OCI-LY3 (cell line): ENCODE results near the gene CYTH3.

Source experiments
- H2AFZ ChIP-seq: fragments of 200-600, 300-600 bp; shearing (Covaris generic); 2 replicates; pipeline ENCODE4 v1.6.0; 2014; ENCODE audit warnings: antibody characterized with exemption, low read depth, low read length
- H3K27ac ChIP-seq: fragments of 200-600, 300-600 bp; sonication (generic); 2 replicates; pipeline ENCODE4 v1.5.1; 2014; ENCODE audit warnings: mild to moderate bottlenecking, low read length, moderate library complexity, mixed read lengths
- H3K27me3 ChIP-seq: fragments of 200-600, 300-600 bp; sonication (generic); 2 replicates; pipeline ENCODE4 v1.6.1; 2014; ENCODE audit warnings: low read depth, low read length, mixed read lengths
- H3K36me3 ChIP-seq: fragments of 200-600, 300-600 bp; sonication (generic); replicated peaks from 2 replicates; pipeline ENCODE3; 2014; ENCODE audit warnings: low read depth, low read length, mixed read lengths
- H3K4me1 ChIP-seq: fragments of 300-600, 200-600 bp; sonication (generic); 2 replicates; pipeline ENCODE4 v1.6.1; 2014; ENCODE audit warnings: low read length, mixed read lengths
- H3K4me2 ChIP-seq: fragments of 200-600, 300-600 bp; sonication (generic); 2 replicates; pipeline ENCODE4 v1.6.1; 2014; ENCODE audit warnings: low read length, mixed read lengths
- H3K4me3 ChIP-seq: fragments of 300-600, 200-600 bp; sonication (generic); 2 replicates; pipeline ENCODE4 v1.5.1; 2014; ENCODE audit warnings: antibody characterized with exemption, mild to moderate bottlenecking, low read length, moderate library complexity
- H3K79me2 ChIP-seq: fragments of 300-600, 200-600 bp; shearing (Covaris generic); 2 replicates; pipeline ENCODE4 v1.6.1; 2014; ENCODE audit warnings: mild to moderate bottlenecking, low read length, mixed read lengths
- H3K9ac ChIP-seq: fragments of 300-600, 200-600 bp; shearing (Covaris generic); 2 replicates; pipeline ENCODE4 v1.6.0; 2014; ENCODE audit warnings: mild to moderate bottlenecking, low read length, moderate library complexity
- H3K9me3 ChIP-seq: fragments of 200-600, 300-600 bp; shearing (Covaris generic); 2 replicates; pipeline ENCODE4 v1.6.1; 2014; ENCODE audit warnings: low read length, mixed read lengths; ENCODE audit not compliant: insufficient read depth
- H4K20me1 ChIP-seq: fragments of 200-600, 300-600 bp; sonication (generic); 2 replicates; pipeline ENCODE4 v1.6.1; 2016; ENCODE audit warnings: low read length, mixed read lengths; ENCODE audit not compliant: insufficient read depth
- EZH2phosphoT487 ChIP-seq: fragments of 200-600 bp; shearing (Covaris generic); IDR thresholded peaks from 2 replicates; pipeline ENCODE4 v1.6.1; 2018; ENCODE audit warnings: antibody characterized with exemption, mixed run types, low read depth
- TF ChIP-seq, protein P1 (sequence below): fragments of 200-600, 300-600 bp; sonication (generic); IDR thresholded peaks from 2 replicates; pipeline ENCODE4 v1.5.1; 2014; ENCODE audit warnings: antibody characterized with exemption, low read length, low read depth

CYTH3 gene

DNA sequence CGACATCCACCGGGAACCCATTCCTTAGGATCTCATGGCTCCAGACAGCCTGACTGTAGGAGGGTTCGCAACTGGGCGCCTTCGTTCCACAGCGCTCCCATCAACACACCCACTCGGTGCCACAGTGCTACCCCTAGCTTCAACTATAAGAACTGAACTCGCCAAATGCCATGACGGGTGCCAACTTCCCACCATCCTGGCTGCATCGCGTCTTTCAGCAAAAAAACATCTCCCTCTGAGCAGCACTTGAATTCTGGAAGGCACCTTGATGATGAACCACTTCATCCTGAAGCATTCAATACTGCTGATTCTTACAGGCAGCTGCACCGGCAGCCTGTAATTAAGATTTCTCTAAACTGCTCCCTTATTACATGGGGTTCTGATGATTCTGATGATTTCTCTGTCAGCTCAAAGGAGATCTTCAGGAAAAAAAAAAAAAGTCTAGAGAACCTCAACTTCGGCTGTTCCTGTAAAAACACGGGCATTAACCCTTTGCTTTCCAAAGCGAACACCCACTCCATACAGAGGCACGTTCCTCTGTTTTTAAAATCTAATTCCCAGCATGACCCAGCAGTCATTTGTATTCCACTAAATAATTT, 1.3 kb downstream of the CYTH3 start:
- no peak for TF ChIP-seq EZH2phosphoT487
- TF ChIP-seq, protein P1, sequence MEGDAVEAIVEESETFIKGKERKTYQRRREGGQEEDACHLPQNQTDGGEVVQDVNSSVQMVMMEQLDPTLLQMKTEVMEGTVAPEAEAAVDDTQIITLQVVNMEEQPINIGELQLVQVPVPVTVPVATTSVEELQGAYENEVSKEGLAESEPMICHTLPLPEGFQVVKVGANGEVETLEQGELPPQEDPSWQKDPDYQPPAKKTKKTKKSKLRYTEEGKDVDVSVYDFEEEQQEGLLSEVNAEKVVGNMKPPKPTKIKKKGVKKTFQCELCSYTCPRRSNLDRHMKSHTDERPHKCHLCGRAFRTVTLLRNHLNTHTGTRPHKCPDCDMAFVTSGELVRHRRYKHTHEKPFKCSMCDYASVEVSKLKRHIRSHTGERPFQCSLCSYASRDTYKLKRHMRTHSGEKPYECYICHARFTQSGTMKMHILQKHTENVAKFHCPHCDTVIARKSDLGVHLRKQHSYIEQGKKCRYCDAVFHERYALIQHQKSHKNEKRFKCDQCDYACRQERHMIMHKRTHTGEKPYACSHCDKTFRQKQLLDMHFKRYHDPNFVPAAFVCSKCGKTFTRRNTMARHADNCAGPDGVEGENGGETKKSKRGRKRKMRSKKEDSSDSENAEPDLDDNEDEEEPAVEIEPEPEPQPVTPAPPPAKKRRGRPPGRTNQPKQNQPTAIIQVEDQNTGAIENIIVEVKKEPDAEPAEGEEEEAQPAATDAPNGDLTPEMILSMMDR, result 0 out of 2 replicates have a peak, but pooled peaks have one; percentile 4
- no peak overlapping the region for H3K27ac ChIP-seq
- no peaks in the 10 kb centered on the region for H4K20me1 ChIP-seq
- H2AFZ ChIP-seq, result no peak overlapping the region
- H3K27me3 ChIP-seq, result peaks cover 17% of the 10 kb centered on the region
- peak overlapping the region; percentile 97 for H3K4me3 ChIP-seq
- peak overlapping the region; percentile 98 for H3K4me2 ChIP-seq
- H3K79me2 ChIP-seq, result no peaks in the 10 kb centered on the region
- peaks cover 9% of the 10 kb centered on the region for H3K4me1 ChIP-seq
- H3K9ac ChIP-seq, result peak overlapping the region; percentile 33; the same call in 1 of the 2 replicates
- no peaks in the 10 kb centered on the region for H3K36me3 ChIP-seq
- no peaks in the 10 kb centered on the region for H3K9me3 ChIP-seq

DNA sequence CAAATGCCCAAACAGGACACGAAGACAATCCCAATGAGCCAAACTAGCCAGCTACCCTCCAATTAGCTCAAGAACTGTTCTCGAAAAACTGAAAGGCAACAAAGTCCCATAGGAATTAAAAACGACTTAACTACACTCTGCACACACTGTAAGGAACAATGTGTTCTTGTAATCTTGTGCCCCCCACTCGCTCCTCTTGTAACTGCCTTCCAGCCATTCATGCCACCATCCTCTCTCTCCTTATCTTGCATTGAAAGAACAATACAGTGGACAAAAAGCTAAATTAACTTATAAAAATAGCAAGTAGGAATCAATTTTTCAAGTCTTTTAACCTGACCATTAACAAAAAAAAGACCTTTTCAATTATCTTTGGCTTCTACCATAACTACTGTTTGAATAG, 2.9 kb downstream of the CYTH3 start:
- H3K4me1 ChIP-seq, result peaks cover 9% of the 10 kb centered on the region
- H3K9me3 ChIP-seq, result no peaks in the 10 kb centered on the region
- no peaks in the 10 kb centered on the region for H4K20me1 ChIP-seq
- H3K79me2 ChIP-seq, result no peaks in the 10 kb centered on the region
- H3K4me3 ChIP-seq, result no peak overlapping the region
- TF ChIP-seq, protein P1, result no peak
- TF ChIP-seq EZH2phosphoT487, result no peak
- H3K4me2 ChIP-seq, result no peak overlapping the region
- H3K27me3 ChIP-seq, result peaks cover 17% of the 10 kb centered on the region
- no peak overlapping the region for H2AFZ ChIP-seq
- no peaks in the 10 kb centered on the region for H3K36me3 ChIP-seq
- no peak overlapping the region for H3K9ac ChIP-seq
- H3K27ac ChIP-seq, result no peak overlapping the region

DNA sequence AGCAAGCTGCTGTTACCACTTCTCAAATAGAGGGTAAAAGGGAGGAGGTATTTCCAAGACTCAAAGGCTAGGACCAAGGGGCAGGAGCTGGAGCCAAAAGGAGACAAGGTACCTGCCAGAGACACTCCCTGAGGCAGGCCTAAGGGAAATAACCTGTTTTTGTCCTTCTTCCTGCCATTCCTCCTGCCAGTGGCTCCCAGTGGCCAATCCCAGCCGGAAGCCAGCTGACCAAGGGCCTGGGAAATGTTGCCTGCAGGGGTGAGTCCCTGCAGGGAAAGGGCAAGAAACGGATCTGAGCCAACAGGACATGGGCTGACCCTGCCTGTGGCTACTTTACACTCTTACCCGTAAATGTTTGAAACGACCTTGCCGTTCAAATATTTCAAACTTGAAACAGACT, 3.5 kb downstream of the CYTH3 start:
- Histone ChIP-seq H3K27ac (no peak overlapping the region), H3K4me3 (no peak overlapping the region), H2AFZ (no peak overlapping the region), H3K36me3 (no peaks in the 10 kb centered on the region), H3K79me2 (no peaks in the 10 kb centered on the region), H3K9ac (no peak overlapping the region), H3K4me2 (no peak overlapping the region), H3K9me3 (no peaks in the 10 kb centered on the region), H4K20me1 (no peaks in the 10 kb centered on the region), H3K27me3 (peaks cover 17% of the 10 kb centered on the region), H3K4me1 (peaks cover 9% of the 10 kb centered on the region)
- no peak for TF ChIP-seq EZH2phosphoT487
- TF ChIP-seq, protein P1, result no peak

DNA sequence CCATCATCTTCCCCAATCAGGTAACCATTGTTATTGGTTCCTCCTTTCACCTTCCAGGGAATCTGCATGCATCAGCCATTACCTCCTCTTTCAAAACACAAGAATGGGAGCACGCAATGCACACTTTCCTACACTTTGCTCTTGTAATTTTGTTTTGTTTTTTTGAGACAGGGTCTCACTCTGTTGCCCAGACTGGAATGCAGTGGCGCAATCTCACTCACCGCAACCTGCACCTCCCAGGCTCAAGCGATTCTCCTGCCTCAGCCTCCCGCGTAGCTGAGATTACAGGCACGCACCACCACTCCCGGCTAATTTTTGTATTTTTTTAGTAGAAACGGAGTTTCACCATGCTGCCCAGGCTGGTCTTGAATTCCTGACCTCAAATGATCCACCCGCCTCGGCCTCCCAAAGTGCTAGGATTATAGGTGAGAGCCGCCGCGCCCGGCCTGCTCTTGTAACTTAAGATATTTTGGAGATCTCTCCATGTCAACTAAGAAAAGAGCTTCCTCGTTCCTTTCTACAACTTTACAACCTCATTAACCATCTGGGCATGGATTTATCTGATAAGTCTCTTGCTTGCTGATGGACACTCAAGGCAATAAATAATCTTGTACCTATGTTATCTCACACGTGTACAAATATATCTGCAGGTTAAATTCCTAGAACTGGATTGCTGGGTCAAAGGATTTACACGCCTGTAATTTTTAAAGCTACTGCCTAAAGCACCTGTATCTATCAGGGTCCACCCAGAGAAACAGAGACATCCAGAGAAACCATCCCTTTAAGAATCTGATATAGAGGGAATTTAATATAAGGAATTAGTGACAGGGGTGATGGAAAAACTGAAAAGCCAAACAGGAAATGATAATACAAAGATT, 4.2 kb downstream of the CYTH3 start:
- H2AFZ ChIP-seq, result no peak overlapping the region
- H3K79me2 ChIP-seq, result no peaks in the 10 kb centered on the region
- H4K20me1 ChIP-seq, result no peaks in the 10 kb centered on the region
- no peaks in the 10 kb centered on the region for H3K36me3 ChIP-seq
- no peak overlapping the region for H3K4me2 ChIP-seq
- no peak overlapping the region for H3K27ac ChIP-seq
- peaks cover 17% of the 10 kb centered on the region for H3K27me3 ChIP-seq
- TF ChIP-seq, protein P1, result no peak
- TF ChIP-seq EZH2phosphoT487, result no peak
- no peak overlapping the region for H3K9ac ChIP-seq
- no peaks in the 10 kb centered on the region for H3K9me3 ChIP-seq
- H3K4me1 ChIP-seq, result peaks cover 9% of the 10 kb centered on the region
- no peak overlapping the region for H3K4me3 ChIP-seq
